Measurements from ENCODE around the gene SGCA.

Gene SGCA

DNA sequence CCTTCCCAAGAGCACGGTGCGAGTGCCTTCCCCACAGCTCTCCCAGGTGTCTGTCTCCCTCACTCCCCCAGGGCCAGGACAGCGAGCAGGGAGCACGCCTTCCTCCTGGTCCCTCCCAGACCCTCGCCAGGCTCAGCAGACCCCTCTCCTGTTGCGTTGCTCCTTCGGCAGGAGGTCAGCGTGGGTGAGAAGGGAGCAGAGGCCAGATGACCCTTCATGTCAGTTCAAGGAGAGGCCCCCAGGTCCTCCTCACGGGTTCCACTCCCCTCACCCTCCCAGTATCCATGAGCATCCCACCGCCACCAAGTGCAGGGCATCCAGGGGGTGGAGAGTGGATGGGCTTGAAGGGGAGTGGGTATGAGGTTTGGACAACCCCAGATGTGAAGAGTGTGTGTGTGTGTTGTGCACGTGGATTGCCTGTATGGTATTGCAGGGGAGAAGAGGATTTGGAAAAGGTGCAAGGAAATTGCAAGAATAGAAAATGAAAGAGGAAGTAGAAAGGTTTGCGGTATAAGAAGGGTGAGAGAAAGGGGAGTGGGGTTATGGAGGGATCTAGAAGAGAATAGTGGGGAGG is 17.7 kb downstream of the SGCA start:
- no peak for DNase-seq

DNA sequence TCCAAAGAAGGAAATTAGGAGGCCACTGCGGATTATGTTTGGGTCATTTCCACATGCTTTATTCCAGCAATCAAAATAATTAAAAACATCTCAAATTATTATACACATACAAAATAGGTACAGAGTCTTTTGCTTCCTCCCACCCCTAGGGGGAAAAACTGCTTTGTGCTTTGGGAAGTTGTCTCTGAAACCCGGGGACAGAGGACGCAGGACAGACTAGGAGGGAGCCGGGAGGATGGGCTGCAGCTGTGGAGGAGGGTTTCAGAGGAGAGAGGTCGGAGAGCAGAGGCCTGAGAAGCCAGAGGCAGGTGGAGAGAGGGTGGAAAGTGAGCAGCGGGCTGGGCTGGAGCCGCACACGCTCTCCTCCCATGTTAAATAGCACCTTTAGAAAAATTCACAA is 18.3 kb downstream of the SGCA start:
- DNase-seq, result no peak

DNA sequence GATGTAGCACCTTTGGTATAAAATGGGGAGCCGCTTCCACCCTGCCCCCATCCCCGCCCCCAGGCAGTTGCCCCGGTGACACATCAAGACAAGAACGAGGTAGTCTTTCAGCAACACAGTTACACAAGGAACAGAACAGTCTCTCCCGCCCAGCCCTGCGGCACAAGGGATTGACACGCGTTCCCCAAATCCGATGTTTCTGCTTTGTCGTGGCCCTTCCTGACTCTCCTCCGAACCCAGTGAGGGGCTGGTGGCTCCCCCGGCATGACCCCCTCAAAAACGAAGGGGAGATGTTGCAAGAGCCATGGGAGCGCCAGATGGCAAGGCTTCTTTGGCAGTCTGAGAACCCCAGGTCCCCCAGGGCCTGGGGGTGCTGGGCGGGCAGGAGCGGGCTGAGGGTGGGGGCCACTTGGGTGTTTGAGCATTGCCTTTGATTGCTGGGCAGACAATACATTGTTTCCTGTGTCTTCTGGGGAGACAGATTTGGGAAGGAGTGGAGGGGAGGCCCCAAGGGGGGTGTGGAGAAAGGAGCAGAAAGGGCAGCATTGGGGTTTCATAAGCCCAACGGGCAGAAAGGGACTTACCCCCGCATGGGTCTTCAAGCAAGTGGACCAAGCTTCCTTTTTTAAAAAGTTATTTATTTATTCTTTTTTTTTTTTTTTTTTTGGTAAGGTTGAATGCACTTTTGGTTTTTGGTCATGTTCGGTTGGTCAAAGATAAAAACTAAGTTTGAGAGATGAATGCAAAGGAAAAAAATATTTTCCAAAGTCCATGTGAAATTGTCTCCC is 19.0 kb downstream of the SGCA start:
- no peak for DNase-seq

DNA sequence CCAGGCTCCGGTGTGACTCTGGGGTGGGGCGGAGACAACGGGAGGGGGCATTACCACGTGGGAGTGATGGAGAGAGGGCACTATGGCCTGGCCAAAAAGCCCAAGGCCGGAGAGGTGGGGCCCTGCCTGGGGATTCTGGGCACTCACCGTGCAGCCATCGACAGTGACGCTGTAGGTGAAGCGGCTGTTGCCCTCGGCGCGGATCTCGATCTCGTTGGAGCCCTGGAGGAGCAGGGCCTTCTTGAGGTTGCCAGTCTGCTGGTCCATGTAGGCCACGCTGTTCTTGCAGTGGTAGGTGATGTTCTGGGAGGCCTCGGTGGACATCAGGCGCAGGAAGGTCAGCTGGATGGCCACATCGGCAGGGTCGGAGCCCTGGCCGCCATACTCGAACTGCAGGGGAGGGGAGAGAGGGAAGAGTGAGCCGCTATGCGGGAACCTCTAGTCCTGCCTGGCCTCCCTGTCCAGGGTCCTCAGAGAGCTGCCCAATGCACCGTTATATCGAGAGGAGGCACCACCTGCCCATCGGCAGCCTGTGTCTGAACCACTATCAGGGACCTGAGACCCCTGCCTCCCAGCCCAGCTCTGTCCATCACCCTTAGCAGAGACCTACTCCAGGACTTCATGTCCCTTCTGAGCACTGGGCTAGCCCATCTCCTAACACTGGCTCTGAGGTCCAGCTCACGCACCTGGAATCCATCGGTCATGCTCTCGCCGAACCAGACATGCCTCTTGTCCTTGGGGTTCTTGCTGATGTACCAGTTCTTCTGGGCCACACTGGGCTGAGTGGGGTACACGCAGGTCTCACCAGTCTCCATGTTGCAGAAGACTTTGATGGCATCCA is 20.0 kb downstream of the SGCA start:
- DNase-seq, result no peak

DNA sequence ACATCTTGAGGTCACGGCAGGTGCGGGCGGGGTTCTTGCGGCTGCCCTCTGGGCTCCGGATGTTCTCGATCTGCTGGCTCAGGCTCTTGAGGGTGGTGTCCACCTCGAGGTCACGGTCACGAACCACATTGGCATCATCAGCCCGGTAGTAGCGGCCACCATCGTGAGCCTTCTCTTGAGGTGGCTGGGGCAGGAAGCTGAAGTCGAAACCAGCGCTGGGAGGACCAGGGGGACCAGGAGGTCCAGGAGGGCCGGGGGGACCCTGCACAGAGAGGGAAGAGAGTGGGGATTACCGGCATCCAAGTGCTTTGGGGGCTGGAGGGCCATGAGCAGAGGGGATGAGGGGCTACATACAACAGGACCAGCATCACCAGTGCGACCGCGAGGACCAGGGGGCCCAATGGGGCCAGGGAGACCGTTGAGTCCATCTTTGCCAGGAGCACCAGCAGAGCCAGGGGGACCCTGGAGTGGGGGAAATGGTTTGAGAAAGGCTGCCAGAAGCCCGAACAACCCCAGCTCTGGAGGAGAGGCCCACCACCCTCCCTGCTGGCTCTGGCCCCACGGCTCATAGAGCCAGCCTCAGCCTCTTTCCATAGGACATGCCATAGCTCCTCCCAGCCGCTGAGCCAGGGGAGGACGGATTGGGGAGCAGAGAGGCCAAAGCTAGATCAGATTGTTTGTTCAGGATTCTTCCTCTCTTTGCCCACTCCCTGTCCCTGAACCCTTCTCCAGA is 21.0 kb downstream of the SGCA start:
- no peak for DNase-seq

DNA sequence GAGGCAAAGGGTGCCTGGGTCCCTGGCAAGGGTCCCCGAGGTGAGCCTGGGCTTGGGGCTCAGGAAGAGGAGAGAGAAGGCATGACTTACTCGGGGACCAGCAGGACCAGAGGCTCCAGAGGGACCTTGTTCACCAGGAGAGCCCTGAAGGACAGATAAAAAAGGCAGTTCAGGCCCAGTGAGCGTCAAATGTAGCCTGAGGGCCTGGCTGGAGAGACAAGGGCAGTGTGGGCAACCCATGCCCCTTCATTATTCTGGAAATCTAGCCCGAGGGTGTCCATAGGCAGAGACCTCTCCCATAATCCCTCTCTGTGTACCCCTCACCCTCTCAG is 21.6 kb downstream of the SGCA start:
- no peak for DNase-seq

DNA sequence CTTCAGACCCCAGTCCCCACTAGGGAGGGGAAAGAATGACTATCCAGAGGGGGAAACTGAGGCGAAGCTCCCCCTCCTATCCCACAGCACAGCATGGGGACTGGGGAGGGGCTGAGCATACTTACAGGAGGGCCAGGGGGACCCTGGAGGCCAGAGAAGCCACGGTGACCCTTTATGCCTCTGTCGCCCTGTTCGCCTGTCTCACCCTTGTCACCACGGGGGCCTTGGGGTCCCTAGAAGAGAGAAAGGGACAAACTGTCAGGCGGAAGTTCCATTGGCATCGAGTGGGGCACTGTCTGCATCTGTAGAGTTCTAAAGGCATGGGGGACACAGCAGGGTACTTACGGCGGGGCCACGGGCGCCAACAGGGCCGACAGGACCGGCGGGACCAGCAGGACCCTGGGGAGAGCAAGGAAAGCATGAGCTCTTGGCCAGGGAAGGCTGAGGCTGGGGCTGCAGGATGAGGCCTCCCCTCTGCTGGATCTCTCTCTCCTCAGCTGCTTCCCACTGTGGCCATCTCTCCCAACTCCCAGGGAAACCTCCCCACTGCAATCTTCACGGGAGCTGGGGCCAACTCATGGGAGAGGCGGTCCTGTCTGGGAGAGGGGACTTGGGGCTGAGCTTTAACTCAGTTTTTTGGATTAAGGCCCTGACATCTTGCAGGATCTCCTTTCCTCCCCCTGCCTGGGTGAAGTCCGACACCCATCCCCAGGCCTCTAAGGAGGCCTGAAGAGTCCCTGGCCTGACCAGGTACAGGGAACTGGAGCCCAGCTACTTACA is 22.1 kb downstream of the SGCA start:
- DNase-seq, result no peak

DNA sequence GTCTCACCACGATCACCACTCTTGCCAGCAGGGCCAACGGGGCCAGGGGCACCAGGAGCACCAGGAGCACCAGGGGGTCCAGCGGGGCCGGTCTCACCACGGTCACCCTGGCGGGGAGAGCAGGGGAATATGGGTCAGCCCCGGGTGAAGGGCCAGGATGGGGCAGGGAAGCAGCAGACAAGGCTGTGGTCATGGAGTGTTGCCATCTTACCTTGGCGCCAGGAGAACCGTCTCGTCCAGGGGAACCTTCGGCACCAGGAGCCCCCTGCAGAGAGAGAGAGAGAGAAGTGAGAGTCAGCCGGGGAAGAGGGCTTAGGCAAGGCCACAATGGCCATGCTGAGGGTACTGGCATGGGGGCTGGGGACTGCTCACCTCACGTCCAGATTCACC is 22.7 kb downstream of the SGCA start:
- no peak for DNase-seq

DNA sequence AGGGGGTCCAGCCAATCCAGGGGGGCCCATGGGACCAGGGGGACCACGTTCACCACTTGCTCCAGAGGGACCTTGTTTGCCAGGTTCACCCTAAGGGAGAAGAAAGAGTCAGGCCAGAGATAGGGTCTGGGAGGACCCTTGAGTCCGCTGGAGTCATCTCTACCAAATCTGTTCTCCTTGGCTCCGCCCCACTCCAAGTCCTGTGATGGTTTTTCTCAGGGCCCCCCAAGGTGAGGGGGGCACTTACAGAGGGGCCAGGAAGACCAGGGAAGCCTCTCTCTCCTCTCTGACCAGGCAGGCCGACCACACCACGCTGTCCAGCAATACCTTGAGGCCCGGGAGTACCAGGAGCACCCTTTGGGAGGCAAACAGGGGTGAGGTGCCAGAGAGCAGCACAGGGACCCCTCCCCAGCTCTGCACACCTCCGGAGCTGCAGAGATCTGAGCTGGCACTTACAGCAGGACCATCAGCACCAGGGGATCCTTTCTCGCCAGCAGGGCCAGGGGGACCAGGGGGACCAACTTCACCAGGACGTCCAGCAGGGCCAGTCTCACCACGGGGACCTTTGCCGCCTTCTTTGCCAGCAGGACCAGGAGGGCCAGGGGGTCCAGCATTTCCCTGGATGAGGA is 23.2 kb downstream of the SGCA start:
- no peak for DNase-seq

DNA sequence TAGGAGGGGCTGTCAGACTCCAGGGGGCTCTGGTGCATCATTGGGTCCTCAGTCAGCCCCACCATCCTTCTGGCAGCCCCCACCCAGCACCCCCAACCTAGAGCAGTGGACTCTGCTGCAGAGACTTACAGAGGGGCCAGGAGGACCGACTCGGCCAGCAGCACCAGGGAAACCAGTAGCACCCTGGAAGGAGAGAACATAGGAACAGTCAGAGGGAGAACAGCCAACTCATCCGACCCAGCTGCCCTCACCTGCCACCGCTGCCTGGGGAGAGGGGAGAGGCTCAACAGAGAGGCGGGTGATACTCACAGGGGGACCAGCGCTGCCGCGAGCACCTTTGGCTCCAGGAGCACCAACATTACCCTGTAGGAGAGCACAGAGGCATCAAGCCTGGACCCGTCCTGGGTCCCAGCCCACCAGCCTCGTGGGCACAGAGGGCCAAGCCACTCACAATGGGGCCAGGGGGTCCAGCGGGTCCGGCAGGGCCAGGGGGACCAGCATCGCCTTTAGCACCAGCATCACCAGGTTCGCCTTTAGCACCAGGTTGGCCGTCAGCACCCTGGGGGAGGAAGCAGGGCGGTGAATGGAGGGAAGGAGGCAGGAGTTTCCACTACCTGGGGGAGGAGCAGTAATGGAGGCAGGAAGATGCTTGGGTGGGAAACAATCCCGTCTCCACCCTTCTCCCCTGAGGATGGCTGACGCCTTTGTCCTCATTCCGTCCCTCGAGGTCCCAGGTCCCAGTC is 23.9 kb downstream of the SGCA start:
- DNase-seq, result no peak

DNA sequence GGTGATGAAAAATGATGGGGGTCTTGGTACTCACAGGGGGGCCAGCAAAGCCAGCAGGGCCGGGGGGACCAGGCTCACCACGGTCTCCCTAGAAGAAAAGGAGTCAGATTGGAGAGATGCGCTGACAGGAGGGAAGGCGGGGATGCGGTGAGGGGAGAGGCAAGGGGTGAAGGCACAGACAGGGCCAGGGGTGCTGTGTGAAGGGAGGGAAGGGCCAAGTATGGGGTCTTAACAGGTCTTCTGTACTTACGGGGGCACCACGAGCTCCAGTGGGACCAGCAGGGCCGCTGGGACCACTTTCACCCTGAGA is 24.4 kb downstream of the SGCA start:
- DNase-seq, result no peak

DNA sequence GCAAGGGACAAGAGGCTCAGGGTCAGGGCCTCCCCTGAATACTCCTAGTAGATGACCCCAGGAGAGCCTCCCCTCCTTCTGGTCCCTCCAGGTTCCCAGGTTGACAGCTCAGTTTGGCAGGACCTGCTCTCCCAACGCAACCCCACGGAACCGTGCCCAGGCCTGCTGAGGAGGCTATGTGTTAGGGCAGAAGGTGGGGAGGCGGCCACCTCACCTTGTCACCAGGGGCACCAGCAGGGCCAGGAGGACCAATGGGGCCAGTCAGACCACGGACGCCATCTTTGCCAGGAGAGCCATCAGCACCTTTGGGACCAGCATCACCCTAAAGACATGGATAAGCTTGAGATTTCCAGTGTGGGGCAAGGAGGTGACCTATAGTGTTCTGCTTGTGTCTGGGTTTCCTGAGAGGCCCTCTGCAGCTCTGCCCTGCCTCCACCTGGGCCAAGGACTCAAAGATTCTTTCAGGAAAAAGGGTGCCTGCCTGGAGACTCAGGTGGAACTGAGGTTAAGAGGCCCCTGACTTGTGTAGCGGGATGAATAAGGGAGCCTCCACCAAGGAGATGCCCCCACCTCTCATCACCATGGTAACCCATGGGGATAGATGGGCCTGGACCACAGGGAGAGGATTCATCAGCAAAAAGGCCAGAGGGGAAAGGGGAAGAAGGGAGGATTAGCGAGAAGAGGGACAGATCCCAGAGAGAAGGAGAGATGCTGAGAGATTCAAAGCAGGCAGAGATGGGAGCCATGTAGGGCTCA is 25.0 kb downstream of the SGCA start:
- DNase-seq, result no peak

DNA sequence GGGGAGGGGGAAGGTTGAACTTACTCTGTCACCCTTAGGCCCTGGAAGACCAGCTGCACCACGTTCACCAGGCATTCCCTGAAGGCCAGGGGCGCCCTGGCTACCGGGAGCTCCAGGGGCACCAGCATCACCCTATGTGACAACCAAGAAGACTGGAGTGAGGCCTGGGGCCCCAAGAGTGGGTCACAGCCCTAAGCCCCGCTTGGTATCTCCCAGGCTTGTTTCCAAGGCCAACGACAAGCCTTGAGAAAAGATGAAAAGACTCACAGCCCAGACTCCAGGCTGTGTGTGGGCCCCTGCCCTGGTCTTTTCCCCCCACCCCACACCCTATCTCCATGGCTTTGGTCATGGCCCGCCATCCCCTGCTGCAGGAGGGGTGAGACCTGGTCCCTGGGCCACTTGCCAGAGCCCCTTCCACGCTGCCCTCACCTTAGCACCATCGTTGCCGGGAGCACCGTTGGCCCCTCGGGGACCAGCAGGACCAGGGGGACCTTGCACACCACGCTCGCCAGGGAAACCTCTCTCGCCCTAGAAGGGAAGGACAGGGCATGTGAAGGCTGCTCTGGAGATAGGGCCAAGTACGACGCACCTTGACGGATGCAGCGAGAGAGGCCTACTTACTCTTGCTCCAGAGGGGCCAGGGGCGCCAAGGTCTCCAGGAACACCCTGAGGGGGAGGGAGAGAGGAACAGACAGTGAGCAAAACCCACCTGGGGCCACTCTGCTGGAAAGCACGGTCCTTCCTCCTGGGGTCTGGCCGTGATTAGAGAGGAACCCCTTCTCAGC is 25.7 kb downstream of the SGCA start:
- no peak for DNase-seq

DNA sequence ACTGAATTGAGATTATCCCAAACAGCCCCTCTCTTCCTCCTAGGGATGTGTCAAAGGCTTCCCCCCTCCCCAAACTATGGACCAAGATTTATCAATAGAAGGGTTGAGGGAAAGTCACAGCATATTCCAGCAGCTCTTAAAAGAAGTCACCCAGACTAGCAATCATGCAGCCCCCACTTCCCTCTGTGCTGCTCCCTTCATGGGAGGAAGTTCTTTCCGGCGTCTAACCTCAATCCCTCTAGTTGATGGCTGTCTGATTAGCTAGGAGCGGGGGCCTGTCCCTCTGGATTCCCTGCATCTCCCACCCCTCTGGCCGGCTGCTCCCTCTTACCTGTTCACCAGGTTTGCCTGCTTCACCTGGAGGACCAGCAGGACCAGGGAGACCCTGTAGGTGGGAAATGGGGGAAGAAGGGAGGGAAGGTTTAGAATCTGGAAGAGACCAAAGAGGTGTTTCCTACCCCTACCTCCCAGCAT is 26.4 kb downstream of the SGCA start:
- no peak for DNase-seq

DNA sequence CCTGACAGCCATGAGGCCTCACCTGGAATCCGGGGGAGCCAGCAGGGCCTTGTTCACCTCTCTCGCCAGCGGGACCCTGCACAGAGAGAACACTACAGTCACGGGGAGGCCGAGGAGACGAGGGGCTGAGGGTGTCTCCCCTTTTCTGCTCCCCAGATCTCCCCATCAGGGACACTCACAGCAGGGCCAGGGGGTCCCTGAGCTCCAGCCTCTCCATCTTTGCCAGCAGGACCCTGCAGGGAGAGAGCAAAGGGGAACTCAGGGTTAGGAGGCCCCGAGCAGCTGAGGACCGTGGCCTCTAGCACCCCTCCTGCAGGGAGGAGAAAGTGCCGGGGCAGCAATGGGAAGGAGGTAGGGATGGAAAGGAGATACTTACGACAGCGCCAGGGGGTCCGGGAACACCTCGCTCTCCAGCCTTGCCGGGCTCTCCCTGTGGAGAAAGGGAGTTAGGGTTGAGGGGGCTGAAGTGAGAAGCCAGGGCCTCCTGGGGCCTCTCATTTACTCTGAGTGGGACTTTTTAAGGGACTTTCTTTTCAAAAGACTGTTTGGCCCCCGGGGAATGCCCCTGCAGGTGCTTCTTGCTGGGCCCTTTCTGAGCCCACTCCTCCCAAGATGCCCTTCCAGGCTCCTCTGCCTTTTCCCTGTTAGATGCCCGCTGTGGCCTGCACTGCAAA is 26.9 kb downstream of the SGCA start:
- no peak for DNase-seq

DNA sequence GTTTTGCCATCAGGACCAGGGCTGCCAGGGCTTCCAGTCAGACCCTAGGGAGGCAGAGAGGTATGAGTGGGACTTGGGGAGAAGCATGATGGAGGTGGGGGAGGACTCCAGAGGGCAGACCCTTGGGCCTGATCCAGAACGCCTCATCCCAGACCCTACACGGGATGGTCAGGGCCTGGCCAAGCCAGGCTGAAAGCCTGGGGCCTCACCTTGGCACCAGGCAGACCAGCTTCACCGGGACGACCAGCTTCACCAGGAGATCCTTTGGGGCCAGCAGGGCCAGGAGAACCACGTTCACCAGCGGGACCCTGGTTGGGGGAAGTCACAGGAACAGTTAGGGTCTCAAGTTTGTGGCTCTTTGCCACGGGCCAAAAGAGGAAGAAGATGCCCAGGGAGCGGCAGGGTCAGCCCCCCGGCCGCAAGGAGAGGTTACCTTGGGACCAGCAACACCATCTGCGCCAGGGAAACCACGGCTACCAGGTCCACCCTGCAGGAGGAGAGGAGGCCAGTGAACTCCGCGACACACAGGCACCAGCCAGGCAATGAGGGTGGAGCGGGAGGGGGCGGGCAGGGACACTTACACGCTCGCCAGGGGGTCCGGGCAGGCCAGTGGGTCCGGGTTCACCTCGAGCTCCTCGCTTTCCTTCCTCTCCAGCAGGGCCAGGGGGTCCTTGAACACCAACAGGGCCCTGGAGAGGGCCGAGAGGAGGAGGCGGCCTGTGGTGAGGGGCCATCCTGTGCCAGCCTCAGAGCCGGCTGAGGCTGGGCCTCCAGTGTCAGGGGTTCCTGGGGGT is 28.5 kb downstream of the SGCA start:
- no peak for DNase-seq

DNA sequence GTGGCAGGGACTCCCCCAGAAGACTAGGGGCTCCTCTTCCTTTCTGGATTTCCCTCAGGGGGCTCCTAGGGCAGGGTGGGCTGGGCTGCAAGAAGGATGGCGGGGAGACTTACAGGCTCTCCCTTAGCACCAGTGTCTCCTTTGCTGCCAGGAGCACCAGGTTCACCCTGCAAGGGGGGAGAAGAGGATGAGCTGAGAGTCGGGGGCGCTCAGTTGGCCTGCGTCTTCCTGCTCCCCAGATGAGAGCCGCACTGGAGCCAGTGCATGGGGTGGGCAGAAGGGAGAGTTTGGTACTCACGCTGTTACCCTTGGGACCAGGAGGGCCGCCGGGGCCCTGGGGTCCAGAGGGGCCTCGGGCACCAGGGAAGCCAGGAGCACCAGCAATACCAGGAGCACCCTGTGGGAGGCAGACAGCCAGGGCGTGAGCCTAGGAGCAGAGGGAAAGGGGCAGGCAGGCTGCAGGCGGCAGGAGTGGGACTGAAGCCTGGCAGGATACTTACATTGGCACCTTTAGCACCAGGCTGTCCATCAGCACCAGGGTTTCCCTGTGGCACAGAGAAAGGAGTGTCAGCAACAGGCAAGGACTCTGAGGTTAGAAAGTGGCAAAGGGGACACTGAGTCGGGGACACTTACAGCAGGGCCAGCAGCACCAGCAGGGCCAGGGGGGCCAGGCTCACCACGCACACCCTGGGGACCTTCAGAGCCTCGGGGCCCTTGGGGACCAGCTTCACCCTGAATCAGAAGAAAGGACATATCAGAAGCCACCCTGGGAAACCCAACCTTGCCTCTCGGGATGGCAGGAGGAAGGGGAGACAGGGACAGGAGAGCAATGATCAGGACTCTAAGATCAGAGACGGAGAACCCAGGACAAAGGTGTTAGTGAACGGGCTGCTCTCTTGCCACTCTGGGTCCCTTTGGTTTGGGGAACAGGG is 29.4 kb downstream of the SGCA start:
- no peak for DNase-seq

Measured in NCI-H1105 treated with DMSO at 0.1 percent for 48 hours (cell line).